Femur (tissue), 1 donor: Measurements from ENCODE around the gene OAS3.
"Not testable (repeated sequence)": the region's sequence is repeated elsewhere in the genome, so short reads cannot be mapped to it uniquely, and the experiment has no call there.

ENCODE experiments used
- DNase-seq: peaks from one replicate; pipeline ENCODE4 v3.0.0-alpha.2; 2017

The OAS3 gene

DNA sequence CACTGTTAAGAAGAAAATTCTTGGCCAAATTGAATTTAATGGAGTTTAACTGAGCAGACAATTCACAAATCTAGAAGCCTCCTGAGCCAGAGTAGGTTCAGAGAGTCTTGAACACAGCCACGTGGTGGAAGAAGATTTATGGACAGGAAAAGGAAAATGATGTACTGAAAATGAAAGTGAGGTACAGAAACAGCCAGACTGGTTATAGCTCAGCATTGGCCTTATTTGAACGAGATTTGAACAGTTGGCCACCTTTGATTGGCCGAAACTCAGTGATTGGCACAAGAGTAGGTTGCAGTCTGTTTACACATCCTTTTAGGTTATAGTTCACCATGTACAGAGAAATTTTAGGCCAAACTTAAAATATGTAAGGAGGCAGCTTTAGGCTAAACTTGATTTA, 50.0 kb downstream of the OAS3 start:
- DNase-seq, result no peak

DNA sequence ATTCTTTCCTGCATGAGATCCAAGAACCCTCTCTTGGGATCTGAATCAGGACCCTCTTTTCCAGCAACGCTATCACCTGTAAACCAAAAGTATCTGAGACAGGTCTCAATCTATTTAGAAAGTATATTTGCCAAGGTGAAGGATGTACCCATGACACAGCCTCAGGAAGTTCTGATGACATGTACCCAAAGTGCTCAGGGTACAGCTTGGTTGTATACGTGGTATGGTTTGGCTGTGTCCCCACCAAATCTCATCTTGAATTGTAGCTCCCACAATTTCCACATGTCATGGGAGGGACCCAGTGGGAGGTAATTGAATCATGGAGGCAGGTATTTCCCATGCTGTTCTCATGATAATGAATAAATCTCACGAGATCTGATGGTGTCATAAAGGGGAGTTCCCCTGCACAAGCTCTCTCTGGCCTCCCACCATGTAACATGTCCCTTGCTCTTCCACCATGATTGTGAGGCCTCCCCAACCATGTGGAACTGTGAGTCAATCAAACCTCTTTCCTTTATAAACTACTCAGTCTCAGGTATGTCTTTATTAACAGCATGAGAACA, 50.6 kb downstream of the OAS3 start:
- DNase-seq, result not testable (repeated sequence)

DNA sequence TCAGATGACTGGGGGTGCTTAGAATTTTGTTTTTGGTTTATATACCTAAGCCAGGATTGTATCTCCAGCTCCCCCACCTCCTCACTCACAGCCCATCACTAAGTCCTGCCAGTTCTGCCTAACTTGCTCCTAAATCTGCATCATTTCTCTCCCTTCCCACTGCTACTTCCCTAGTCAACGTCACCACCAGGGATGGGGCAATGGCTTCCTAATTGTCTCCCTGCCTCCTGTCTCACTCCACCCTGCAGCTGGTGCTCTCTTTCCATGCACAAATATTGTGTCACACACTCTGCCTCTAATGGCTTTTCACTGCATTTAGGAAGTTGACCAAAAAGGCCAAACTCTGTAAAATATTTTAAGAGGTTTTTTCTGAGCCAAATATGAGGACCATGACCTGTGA, 51.5 kb downstream of the OAS3 start:
- no peak for DNase-seq

DNA sequence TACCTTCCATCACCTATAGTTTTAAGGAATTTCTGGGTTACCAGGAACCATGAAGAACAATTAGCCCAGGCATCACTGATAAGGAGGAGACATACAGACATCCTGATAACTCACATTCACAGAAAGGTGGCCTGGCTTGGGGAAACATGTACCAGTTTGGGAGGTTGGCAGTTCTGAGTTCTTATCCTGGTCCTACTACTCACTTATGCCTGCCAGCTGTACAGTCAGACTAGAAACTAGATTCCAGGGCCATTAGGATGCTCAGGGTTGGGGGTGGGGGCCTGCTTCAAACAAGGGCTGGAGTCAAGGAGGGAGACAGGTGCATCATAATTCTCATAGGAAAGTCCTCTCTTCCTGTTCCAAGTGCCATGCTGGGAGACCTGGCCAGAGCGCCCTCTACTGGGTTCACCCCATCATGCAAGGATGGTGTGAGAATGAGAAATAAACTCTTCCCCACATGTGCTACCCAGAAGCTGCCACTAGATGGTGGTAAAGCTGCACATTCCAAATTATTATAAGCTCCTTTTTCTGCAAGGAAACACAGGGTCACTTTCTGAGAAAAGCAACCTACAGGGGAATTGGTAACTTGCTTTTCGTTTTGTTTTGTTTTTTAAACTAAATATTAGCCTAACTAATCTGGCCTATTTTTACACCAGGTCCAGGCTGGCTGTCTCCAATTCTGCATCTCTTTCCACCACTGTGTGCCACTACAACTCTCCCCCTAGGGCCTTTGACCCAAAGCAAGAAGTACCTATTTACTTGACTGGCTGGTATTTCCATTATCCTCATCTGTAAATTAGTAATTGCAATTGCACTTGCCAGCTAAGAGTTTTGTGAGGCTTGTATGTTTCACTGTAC, 54.5 kb downstream of the OAS3 start:
- no peak for DNase-seq

DNA sequence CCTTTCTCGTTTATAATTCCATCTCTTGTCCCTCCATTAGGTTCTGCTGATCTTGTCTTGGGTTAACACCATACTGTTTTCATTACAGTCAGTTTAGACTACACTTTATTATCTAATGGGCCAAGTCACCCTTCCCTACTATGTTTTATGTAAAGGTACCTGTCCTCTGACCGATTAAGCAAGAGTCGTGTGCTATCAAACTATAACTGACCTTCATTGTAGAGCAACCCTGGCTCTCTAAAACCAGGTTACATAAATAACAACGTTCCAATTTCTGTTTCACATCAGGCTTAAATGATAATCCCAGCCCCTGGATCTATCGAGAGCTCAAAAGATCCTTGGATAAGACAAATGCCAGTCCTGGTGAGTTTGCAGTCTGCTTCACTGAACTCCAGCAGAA, 56.7 kb downstream of the OAS3 start:
- no peak for DNase-seq

DNA sequence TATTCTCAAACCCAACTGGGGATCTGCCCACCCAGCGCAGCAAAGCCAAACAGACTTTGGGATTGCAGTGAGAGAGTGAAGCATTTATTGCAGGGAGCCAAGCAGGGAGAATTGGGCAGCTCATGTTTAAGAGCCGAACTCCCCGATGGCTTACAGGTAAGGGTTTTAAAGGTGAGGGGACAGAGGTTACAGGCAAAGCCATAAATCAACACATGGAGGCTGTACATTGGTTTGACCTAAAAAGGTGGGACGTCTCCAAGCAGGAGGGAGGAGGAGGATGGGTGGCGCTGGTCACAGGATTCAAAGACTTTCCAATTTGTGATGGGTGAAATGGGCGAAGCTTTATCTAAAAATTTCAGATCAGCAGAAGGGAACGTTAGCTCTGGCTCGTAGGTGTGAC, 58.2 kb downstream of the OAS3 start:
- no peak for DNase-seq

DNA sequence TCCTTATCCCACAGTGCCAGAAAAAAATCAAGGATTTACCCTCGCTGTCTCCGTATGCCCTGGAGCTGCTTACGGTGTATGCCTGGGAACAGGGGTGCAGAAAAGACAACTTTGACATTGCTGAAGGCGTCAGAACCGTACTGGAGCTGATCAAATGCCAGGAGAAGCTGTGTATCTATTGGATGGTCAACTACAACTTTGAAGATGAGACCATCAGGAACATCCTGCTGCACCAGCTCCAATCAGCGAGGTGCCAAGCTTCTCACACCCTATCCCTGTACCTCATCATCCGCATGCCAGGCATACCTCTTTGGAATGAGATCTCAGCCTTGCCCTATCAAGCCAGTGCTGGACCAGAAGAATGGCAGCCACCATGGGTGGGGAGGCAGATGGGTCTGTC, 59.2 kb downstream of the OAS3 start:
- no peak for DNase-seq

DNA sequence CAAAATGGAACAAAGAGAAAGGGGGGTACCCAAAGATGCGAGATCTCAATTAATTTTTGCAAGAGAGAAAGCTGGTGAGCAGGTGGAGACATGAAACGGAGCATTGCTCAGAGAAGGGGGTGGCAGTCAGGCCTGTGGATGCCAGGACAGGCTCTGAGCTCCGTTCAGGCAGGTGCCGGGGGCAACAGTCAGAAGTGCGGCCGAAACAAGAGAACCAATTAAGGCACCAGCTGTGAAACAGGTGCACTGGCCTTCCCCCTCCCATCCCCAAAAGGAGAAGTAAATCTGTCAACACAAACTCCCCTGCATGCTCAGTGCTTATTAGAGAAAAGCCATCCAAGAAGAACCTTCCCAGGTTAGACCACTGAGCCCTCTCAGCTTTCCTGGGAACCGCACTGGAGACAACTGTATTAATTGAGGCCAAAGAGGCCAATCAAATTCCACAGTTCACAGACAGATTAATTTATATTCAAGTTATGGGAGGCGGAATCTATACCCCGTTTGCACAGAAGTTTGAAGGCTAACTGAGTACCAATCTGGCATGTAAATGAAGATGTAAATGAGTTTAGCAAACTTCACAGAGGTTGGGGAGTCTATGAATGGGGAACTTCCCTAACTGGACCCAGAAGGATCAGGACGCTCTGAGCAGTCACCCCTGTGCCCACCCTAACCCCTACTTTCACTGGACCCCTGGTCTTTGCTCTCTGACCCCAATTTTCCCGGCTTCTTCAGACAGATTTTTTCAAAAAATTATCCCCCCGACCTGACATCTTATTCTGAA, 60.9 kb downstream of the OAS3 start:
- DNase-seq, result no peak

DNA sequence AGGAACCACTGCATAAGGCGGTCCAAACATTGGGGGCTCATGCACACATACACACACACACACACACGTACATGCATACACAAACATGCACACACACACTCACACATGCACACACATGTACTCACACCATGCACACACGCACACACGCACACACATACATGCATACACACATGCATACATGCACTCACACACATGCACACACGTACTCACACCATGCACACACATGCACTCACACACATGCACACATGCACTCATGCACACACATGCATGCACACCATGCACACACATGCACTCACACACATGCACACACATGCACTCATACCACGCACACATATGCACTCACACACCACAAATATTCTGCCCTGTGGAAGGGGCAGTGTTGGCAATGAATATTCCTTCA, 62.2 kb downstream of the OAS3 start:
- DNase-seq, result no peak

DNA sequence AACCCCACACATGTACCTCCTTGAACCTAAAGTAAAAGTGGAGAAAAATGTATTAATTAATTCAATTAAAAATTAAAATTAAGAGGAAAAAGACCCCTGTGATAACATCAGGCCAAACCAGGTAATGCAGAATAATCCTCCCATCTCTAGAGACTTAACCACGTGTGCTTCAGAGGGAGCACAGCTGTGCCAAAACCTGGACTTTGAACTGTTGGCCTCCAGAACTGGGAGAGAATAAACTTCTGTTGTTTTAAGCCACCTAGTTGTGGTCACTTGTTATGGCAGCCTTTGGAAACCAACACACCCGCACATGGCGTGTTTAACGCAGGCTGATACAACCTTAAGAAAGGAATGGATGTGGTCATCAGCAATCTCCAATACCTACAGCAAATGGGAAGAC, 63.9 kb downstream of the OAS3 start:
- DNase-seq, result no peak

DNA sequence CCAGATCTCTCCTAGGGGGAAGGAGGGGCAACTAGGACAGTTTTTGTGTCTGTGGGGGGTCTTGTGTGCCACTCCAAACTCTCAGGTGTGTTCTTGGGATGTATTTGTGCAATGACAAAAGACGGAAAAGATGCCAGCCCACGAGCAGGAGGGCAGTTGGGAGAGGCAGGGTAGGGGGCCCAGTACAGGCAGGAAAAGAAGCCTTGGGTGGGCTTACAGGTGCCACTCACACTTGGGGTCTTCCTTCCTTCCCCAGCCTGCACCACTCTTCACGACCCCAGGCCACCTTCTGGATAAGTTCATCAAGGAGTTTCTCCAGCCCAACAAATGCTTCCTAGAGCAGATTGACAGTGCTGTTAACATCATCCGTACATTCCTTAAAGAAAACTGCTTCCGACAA, 64.4 kb downstream of the OAS3 start:
- no peak for DNase-seq

DNA sequence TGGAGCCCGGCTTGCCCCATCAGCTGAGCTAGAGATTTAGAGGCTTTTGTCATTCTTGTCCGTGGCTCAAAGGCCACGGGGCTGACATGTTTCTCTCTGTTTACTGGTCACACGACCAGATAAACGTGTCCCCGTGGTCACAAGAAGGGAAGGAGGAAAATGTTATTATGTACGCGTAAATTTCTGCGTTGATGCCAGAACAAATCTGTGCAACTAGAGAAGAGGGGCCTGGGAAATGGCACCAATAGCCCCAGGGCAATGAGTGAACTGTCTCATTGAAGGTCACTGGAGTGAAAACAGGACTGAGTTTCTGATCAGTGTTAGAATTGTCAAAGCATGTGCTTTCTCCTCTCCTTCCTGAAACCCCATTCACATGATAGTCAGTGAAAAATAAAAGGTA, 65.4 kb downstream of the OAS3 start:
- DNase-seq, result no peak

DNA sequence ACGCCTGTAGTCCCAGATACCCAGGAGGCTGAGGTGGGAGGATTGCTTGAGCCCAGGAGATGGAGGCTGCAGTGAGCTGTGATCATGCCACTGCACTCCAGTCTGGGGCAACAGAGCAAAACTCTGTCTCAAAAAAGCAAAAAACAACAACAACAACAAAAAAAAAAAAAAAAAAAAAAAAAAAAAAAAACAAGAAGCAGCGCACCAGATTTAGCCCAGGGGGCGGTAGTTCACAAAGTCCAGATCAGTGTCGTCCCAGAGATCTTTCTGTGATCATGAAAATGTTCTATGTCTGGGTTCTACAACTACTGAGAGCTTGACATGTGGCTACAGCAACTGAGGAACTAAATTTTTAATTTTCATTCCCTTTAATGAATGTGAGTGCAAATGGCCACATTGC, 67.5 kb downstream of the OAS3 start:
- DNase-seq, result no peak

DNA sequence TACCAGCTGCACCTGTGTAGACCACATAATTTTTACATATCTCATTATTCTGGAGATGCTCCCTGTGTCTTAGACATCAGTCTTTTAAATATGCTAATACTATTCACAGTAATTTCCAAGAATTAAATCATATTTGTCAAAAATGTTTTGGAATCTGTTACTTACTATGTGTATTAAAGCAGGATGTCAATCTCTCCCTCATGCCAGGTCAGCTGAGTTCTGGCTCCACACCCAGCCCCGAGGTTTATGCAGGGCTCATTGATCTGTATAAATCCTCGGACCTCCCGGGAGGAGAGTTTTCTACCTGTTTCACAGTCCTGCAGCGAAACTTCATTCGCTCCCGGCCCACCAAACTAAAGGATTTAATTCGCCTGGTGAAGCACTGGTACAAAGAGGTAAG, 67.9 kb downstream of the OAS3 start:
- no peak for DNase-seq

DNA sequence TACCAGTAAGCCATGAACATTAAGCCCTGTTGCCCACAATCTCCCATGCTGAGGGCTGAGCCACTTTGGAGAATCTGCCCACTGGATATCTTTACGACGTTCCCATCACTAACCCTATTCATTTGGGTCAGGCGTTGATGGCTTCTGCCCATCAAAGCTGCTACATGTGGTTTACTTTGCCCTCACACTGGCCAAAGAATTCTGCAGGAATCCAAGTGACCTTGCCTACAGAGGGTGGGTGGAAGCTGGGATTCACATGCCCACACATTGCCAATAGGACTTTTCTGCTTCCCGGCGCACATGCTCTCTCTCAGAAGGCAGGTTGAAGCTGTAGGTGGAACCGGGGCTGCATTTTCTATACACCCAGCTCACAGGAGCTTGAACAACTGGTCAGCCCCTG, 68.4 kb downstream of the OAS3 start:
- DNase-seq, result no peak

DNA sequence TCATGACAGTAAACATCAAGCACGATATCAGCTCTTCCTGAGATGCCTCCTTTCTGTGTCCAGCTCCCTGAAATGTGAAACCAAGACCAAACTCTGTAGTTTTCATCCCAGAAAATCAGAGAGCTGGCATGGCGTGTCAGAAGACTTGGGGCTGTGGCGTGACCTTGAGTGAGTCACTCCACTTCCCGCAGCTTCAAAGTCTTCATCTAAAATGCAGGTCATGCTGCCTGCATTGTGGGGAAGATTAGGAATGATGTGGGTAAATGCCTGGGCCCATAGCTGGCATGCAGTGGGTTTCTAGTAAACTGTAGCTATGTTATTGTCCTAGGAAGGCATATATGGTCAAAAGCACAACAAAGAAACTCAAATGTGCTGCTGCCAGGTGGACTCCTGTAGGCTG, 68.9 kb downstream of the OAS3 start:
- DNase-seq, result no peak

DNA sequence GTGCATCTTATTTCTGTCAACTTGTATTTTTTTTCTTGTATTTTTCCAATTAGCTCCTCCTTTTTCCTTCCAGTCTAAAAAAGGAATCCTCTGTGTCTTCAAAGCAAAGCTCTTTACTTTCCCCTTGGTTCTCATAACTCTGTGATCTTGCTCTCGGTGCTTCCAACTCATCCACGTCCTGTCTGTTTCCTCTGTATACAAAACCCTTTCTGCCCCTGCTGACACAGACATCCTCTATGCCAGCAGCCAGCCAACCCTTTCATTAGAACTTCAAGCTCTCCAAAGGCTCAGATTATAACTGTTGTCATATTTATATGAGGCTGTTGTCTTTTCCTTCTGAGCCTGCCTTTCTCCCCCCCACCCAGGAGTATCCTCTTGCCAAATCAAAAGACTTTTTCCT, 72.4 kb downstream of the OAS3 start:
- no peak for DNase-seq

DNA sequence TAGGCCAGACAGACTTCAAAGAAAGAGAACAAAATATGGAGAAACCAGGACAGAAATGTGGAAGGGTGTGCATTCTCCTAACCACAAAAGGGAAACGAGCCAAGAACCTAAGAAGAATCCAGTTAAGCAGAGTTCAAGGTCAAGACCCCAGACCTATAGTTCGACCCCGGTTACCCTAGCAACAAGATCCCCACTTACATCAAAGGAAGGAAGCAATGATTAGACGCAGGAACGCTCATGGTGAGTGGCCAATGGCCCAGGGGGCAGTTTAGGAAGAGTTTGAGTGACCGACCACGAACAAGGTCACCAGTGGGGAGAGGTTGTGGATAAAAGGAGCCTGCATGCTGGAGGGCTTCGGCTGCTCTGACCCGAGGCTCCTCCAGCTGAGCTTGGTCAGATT, 76.3 kb downstream of the OAS3 start:
- no peak for DNase-seq

DNA sequence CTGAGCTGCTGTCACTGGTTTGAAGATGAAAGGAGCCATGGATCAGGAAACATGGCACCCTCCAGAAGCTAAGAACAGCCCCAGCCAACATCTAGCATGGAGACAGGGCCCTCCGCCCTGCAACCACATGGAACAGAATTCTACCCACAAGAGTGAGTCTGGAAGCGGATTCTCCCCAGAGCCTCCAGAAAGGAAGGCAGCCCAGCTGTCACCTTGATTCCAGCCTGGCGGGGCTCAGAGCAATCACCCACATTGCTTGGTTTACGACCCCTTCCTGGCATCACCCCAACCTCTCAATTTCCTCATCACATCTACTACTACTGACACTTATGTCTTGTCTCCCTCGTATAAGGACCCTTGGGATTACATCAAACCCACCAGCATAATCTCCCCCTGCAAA, 78.5 kb downstream of the OAS3 start:
- no peak for DNase-seq

DNA sequence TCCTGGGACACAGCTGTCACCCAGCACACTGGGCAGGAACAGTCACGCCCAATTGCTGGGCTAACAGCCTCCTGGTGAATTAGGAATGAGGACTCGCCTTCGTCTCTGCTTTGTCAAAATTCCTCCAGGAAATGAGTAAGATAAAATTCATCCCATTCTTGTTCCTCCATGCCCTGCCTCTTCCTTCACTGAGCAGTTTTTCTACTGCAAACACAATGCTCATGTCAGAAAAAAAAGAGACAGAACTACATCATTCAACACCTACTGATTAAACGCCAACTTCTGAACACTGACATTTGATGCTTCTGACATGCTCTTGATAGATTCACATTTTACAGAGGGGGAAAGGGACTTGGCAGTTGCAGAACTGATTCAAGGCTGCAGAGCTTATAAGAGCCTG, 80.8 kb downstream of the OAS3 start:
- no peak for DNase-seq

DNA sequence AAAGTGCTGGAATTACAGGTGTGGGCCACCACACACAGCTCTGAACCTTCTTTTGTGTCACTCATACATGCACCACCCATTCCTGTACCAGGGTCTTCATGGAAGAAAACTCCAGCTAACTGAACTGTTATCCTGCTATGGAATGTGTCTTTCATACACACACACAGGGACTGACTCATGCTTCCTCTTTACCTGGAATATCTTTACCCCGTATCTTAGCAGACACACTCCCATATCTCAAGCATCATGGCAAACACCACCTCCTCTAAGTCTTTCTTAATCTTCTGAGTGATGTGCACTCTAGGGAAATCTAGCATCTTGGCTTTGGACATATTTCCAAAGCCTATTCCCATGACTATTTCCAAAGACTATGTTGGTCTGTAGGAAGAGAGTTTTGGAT, 83.2 kb downstream of the OAS3 start:
- no peak for DNase-seq
